GM21737 (cell line): Measurements from ENCODE around the gene LIPK.

Experiments used
- ATAC-seq: cut with Tn5 transposase; IDR thresholded peaks from one replicate; pipeline ENCODE4 v1.9.1; 2021; ENCODE audit warnings: mild to moderate bottlenecking, moderate library complexity; ENCODE audit not compliant: unreplicated experiment

Gene LIPK

GRCh38 chr10:88781206-88781605 lies 75.2 kb downstream of the LIPK start:
- ATAC-seq, result no peak

- ATAC-seq, result no peak
These were observed 76.2 kb downstream of the LIPK start for GRCh38 chr10:88782222-88782621.

- no peak for ATAC-seq
These were observed 77.7 kb downstream of the LIPK start for GRCh38 chr10:88783724-88784123.

GRCh38 chr10:88786032-88786770 lies 80.2 kb downstream of the LIPK start:
- no peak for ATAC-seq

GRCh38 chr10:88787463-88787862 lies 81.4 kb downstream of the LIPK start:
- ATAC-seq, result no peak

GRCh38 chr10:88788924-88789323 lies 82.9 kb downstream of the LIPK start:
- ATAC-seq, result no peak

- no peak for ATAC-seq
These were observed 85.9 kb downstream of the LIPK start for GRCh38 chr10:88791924-88792323.

- no peak for ATAC-seq
These were observed 86.6 kb downstream of the LIPK start for GRCh38 chr10:88792661-88793060.

- no peak for ATAC-seq
These were observed 87.8 kb downstream of the LIPK start for GRCh38 chr10:88793712-88794299.

GRCh38 chr10:88794731-88795130 lies 88.7 kb downstream of the LIPK start:
- ATAC-seq, result no peak

GRCh38 chr10:88800152-88801125 lies 94.4 kb downstream of the LIPK start:
- ATAC-seq, result no peak
